Stimulated activated CD4-positive, alpha-beta T cell treated with anti-CD3 and anti-CD28 coated beads, Interleukin-15, amount 100 ng/mL, for 24 hours (primary cell): ENCODE results near the gene SFRP4.

ENCODE experiments used
- DNase-seq: peaks from one replicate; pipeline ENCODE4 v3.0.0-alpha.2; 2020

The SFRP4 gene

GRCh38 chr7:37924491-37925041 is 7.9 kb upstream of the SFRP4 start:
- no peak for DNase-seq

GRCh38 chr7:37923996-37924395 is 7.4 kb upstream of the SFRP4 start:
- no peak for DNase-seq

- DNase-seq = no peak
Measured at GRCh38 chr7:37921876-37922275, 5.3 kb upstream of the SFRP4 start.

- peak; percentile 39 for DNase-seq
Measured at GRCh38 chr7:37920849-37921805, 4.5 kb upstream of the SFRP4 start.

- peak; percentile 58 for DNase-seq
Measured at GRCh38 chr7:37920305-37920848, 3.8 kb upstream of the SFRP4 start, which contains the start of gene EPDR1. Gene EPDR1, plus strand, starts transcription at chr7:37920640. Its CDS starts 300 bp downstream, at chr7:37920940.

- no peak for DNase-seq
Measured at GRCh38 chr7:37918526-37918925, 1.9 kb upstream of the SFRP4 start.

- DNase-seq = peak; percentile 7
Measured at GRCh38 chr7:37916017-37916672, 472 bp downstream of the SFRP4 start.

GRCh38 chr7:37915438-37915837 is 1.2 kb downstream of the SFRP4 start:
- no peak for DNase-seq

- DNase-seq = no peak
Measured at GRCh38 chr7:37912756-37913155, 3.9 kb downstream of the SFRP4 start.

- no peak for DNase-seq
Measured at GRCh38 chr7:37908221-37908788, 8.3 kb downstream of the SFRP4 start.

GRCh38 chr7:37901890-37902524 is 14.6 kb downstream of the SFRP4 start:
- no peak for DNase-seq

- DNase-seq = no peak
Measured at GRCh38 chr7:37901236-37901827, 15.3 kb downstream of the SFRP4 start.

- DNase-seq = no peak
Measured at GRCh38 chr7:37899712-37900247, 16.8 kb downstream of the SFRP4 start.

GRCh38 chr7:37894671-37895070 is 21.9 kb downstream of the SFRP4 start:
- no peak for DNase-seq

GRCh38 chr7:37893359-37893758 is 23.3 kb downstream of the SFRP4 start:
- no peak for DNase-seq

- DNase-seq = no peak
Measured at GRCh38 chr7:37882086-37882485, 34.5 kb downstream of the SFRP4 start.
